Right atrium auricular region (tissue), 2 donors: ENCODE measurements around the gene CARS1. TPM values are rescaled to one million over a fixed set of nuclear protein-coding genes. Genes with fewer than 3 reads are reported as not detected.
A peak's percentile ranks its signal among the peaks of the same experiment; 100 is the strongest.

ENCODE experiments used
- DNase-seq: peaks from one replicate; pipeline ENCODE4 v3.0.0-alpha.2; 2019; ENCODE audit warnings: low spot score
- H3K27ac ChIP-seq, 2 donors: fragments of 200-600 bp; sonication (generic); 1 replicate in 1 of 2; 2 replicates in 1 of 2; pipeline ENCODE4 v1.5.1; 2016 to 2019
- H3K27me3 ChIP-seq, 2 donors: fragments of 200-600 bp; sonication (generic); one replicate each; pipeline versions ENCODE4 v1.5.1 to v1.6.0; 2017 to 2019
- H3K36me3 ChIP-seq: fragments of 200-600 bp; sonication (generic); one replicate; pipeline ENCODE4 v1.5.1; 2016
- H3K4me1 ChIP-seq, 2 donors: fragments of 200-600 bp; sonication (generic); one replicate each; pipeline versions ENCODE4 v1.5.1 to v1.6.0; 2017 to 2019
- H3K4me3 ChIP-seq, 2 donors: fragments of 200-600 bp; sonication (generic); 1 replicate in 1 of 2; 2 replicates in 1 of 2; pipeline ENCODE4 v1.5.1; 2017 to 2019; ENCODE audit warnings: mild to moderate bottlenecking in 1 of 2, moderate library complexity in 1 of 2
- H3K9me3 ChIP-seq, 2 donors: fragments of 200-600 bp; sonication (generic); one replicate each; pipeline ENCODE4 v1.5.1; 2019
- total RNA-seq, 2 donors: library from RNA; depleted of rRNA; stranded (reverse); fragments of >200 nt; gene quantifications; one replicate each; pipeline ENCODE4 v1.1.0, GENCODE V29; 2016
- TF ChIP-seq, protein P1 (sequence below), 2 donors: fragments of 200-600 bp; sonication (generic); IDR thresholded peaks; one replicate each; pipeline ENCODE4 v1.5.1; 2019; ENCODE audit warnings: antibody characterized with exemption in 2 of 2

Gene CARS1
- total RNA-seq, 2 donors from 2014 or later: 12.2 to 15.3 TPM

GRCh38 chr11:3044915-3045314 is 12.3 kb downstream of the CARS1 start:
- no peak overlapping the region for H3K27ac ChIP-seq
- H3K27me3 ChIP-seq: no peaks in the 10 kb centered on the region
- peaks cover 0 to 38% of the 10 kb centered on the region in 2 donors for H3K4me1 ChIP-seq
- H3K9me3 ChIP-seq: no peaks in the 10 kb centered on the region
- peaks cover 17% of the 10 kb centered on the region for H3K36me3 ChIP-seq
- no peak overlapping the region for H3K4me3 ChIP-seq
- TF ChIP-seq, protein P1, sequence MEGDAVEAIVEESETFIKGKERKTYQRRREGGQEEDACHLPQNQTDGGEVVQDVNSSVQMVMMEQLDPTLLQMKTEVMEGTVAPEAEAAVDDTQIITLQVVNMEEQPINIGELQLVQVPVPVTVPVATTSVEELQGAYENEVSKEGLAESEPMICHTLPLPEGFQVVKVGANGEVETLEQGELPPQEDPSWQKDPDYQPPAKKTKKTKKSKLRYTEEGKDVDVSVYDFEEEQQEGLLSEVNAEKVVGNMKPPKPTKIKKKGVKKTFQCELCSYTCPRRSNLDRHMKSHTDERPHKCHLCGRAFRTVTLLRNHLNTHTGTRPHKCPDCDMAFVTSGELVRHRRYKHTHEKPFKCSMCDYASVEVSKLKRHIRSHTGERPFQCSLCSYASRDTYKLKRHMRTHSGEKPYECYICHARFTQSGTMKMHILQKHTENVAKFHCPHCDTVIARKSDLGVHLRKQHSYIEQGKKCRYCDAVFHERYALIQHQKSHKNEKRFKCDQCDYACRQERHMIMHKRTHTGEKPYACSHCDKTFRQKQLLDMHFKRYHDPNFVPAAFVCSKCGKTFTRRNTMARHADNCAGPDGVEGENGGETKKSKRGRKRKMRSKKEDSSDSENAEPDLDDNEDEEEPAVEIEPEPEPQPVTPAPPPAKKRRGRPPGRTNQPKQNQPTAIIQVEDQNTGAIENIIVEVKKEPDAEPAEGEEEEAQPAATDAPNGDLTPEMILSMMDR (IDR thresholded peaks at IDR 0.05): no peak
- DNase-seq: no peak

DNA sequence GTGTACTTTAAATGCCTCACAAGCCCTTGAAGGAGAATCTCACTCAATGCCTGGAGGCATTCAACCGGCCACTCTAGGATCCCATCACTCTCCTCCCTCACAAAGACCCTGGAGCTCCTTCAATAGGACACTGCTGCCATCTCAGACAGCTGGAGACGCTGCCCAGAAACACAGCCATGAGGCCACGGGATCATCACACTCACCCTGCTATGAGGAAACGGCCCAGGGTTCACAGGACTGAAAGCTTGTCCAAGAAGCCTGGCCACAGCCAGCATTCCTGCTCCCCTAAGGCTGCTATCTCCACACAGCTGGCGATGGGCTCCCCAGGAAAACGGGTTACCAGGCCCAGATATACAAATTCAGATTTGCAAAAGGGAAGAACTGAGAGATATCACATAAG is 13.2 kb downstream of the CARS1 start:
- H3K4me3 ChIP-seq: no peak overlapping the region
- peaks cover 0 to 30% of the 10 kb centered on the region in 2 donors for H3K4me1 ChIP-seq

DNA sequence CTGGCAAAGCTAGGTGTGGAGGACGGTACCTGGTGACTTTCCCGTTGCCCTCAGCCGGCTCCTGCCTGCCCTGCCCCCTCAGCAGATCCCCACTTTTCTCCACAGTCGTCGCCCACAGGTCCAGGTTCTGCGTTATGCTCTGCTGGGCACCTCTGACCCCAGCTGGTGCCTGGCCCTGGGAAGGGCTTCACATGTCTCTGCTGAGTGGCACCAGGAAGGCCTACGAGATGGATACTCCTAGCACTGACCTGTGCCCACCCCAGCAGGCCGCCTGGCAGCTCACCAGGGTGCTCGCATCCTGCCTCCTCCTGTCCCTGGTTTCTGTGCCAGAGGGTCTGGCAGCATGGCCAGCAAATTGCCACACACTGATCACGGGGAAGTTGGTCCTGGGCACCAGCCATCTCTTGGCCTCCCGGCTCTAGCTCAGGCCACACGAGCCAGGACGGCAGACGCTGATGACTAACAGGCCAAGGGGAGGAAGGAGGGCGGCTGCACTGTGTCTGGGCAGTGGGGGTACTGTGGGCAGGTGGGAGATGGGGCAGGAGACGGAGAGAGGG is 13.8 kb downstream of the CARS1 start:
- Histone ChIP-seq H3K27me3 (no peaks in the 10 kb centered on the region), H3K4me3 (no peak overlapping the region), H3K9me3 (no peaks in the 10 kb centered on the region), H3K27ac (peak overlapping the region; percentile 9 to 64), H3K36me3 (peaks cover 27% of the 10 kb centered on the region), H3K4me1 (peaks cover 0 to 30% of the 10 kb centered on the region in 2 donors)
- TF ChIP-seq, protein P1 (IDR thresholded peaks at IDR 0.05): no peak
- peak; percentile 72 for DNase-seq

More for the DNA sequence above, 13.2 kb downstream of the CARS1 start:
- Histone ChIP-seq H3K9me3 (no peaks in the 10 kb centered on the region), H3K27ac (peak overlapping the region; percentile 9 to 64), H3K36me3 (peaks cover 21% of the 10 kb centered on the region), H3K27me3 (no peaks in the 10 kb centered on the region)
- no peak for DNase-seq
- TF ChIP-seq, protein P1 (IDR thresholded peaks at IDR 0.05): no peak

DNA sequence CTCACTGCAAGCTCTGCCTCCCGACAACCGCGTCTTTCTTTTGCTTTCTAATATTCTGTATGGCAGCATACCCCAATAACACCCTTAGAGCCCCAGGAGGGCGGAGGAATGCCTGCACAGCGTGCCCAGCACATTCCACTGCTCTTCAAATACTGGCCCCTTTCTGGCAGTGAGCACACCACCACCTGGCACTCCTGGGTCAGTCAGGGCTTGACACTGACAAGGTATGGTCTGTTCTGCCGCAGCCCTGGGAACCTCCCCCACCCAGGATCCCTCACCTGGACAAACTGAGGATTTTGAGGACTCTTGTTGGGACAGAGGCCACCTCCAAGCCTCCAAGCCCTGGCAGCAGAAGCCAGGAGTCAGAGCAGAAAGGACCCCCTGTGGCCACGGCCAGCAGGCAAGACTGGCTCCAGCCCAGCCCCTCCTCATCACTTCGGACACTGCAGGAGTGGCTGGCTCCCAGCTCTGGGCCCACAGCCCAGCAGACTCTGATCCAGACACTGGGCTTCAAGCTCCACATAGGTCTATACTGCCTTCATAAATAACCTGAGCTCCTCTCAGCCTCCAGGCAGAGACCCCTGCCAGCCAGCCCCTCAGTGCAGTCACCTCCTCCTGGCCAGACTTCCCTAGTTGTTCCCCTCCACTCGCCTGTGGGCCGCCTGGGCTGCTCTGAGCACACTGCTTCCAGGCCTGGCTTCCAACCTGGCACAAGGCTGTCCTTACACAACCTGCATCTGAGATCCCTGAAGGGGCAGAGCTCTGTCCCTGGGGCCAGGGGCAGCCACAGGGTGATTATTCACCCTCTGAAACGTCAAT is 14.5 kb downstream of the CARS1 start:
- Histone ChIP-seq H3K36me3 (peaks cover 34% of the 10 kb centered on the region), H3K4me1 (peaks cover 0 to 30% of the 10 kb centered on the region in 2 donors), H3K27me3 (no peaks in the 10 kb centered on the region), H3K4me3 (no peak overlapping the region), H3K27ac (peak overlapping the region; percentile 48 to 64), H3K9me3 (no peaks in the 10 kb centered on the region)
- no peak for DNase-seq
- TF ChIP-seq, protein P1 (IDR thresholded peaks at IDR 0.05): no peak

DNA sequence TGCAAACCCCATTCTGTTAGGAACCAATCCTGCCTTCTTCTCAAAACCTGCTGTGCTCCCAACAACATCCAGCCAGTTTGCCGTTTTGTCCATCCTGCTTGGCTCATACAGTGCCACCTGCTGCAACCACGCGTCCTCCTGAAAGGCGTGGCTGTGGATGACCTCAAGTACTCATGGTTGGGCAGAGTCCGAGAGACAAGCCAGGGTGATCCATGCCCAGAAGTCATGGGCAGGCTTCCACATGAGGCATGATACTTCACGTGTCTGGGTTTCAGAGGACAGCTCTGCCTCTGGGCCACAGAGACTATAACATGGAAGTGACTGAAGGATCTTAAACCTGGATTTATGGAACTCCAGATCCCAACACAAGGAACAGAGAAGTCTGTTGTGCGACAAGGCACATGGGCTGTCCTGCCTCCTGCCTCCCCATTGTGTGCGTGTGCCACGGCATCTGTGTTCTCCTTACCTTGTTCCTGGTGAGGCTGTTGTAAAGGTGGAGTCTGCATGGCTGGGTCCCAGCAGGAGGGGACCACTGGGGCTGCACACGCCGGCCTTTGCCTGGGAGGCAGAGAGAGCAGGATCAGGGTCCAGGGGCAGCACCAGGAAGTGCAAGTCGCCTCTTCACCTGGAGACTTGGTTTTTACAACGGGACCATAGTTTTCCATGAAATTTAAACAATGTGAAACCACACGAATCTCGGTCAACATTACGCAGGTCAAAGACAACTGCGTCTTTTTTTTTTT is 15.4 kb downstream of the CARS1 start:
- TF ChIP-seq, protein P1 (IDR thresholded peaks at IDR 0.05): no peak
- Histone ChIP-seq H3K36me3 (peaks cover 36% of the 10 kb centered on the region), H3K9me3 (no peaks in the 10 kb centered on the region), H3K27me3 (no peaks in the 10 kb centered on the region), H3K4me3 (no peak overlapping the region), H3K4me1 (peaks cover 0 to 38% of the 10 kb centered on the region in 2 donors), H3K27ac (peak overlapping the region; percentile 48 to 64)
- no peak for DNase-seq
